ENCODE measurements around the gene AVP.

Gene AVP

DNA sequence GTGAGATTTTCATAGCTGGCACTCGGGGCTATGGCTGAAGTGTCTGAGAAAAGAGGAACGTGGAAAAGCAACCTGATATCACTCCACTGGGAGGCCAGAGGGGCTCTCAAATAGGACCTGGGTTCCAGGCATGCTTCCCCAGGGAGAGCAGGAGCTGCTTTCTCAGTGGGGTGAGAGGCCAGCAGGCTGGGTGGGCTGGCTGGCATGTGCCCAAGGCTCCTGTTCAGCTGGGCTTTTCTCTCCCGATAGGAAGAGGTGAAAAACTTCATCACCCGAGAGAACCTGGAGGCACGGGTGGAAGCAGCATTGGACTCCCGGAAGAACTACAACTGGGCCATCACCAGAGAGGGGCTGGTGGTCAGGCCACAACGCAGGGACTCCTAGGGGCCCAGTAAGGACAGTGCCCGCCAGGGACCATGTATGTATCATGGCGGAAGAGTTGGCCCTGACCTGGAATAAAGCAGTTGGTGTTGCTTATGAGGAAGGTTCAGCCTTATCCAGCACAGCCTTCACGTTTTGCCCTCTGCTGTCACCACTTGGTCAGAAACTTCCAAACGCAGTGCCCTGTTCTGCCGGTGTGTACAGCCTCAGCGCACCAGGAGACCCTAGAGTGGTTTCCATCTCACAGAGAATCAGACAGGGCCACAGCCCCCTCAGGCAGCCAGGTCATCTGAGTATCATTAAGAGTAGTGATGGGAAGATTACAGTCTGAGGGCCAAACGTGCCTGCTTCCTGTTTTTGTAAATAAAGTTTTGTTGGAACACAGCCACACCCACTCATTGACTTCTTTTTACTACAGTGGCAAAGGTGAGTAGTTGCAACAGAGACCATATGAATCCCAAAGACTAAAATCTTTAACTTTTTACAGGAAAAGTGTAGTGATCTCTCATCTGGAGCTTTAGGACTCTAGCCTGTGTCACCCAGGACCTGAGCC is 36.8 kb downstream of the AVP start:
- no peak for DNase-seq

DNA sequence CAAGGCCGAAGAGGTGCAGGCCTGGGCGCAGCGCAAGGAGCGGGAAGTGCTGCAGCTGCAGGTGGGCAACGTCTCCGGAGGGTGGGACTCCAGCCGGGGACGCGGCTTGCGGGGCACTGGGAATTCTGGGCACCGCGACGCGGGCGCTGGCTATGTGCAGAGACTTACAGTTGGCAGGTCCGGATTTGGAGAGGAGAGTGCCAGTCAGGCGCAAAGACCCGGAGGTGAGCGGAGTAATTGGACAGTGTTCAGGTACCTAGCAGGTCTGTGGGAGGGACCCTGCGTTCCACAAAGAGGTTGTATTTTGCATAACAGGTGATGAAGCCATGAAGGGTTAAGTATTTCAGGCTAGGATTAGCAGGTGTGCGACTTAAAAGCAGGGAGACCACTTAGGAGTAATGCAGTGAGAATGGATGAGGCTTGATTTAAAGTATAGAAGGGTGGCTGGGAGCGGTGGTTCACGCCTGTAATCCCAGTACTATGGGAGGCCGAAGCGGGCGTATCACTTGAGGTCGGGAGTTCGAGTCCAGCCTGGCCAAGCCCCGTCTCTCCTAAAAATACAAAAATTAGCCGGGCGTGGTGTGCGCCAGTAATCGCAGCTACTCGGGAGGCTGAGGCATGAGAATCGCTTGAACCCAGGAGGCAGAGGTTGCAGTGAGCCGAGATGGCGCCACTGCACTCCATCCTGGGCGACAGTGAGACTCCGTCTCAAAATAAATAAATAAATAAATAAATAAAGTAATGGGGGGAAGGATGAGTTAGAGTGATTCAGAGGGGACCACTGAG is 37.7 kb downstream of the AVP start:
- peak; percentile 39 for DNase-seq

DNA sequence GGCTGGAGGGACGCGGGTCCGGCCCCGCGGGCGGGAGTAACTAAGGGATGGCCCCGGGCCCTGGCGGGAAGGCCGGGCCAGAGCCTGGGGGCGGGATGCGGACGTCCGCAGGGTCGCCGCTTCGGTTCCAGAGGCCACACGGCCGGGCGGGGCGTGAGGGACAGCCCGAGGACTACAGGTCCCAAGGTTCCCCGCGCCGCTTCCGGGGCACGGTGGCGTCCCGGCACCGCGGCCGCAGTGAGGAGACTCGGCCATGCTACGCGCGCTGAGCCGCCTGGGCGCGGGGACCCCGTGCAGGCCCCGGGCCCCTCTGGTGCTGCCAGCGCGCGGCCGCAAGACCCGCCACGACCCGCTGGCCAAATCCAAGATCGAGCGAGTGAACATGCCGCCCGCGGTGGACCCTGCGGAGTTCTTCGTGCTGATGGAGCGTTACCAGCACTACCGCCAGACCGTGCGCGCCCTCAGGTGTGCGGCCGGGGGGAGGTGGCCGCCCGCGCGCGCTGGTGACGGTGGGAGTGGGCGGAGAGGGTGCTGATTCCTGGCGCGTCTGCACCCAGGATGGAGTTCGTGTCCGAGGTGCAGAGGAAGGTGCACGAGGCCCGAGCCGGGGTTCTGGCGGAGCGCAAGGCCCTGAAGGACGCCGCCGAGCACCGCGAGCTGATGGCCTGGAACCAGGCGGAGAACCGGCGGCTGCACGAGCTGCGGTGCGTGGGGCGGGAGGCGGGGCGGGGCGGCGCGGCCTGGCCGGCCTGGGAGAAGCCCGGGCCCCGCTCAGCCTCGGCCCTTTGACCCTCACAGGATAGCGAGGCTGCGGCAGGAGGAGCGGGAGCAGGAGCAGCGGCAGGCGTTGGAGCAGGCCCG is 38.5 kb downstream of the AVP start, which contains the start of gene MRPS26:
MRPS26 (plus strand) TSS at position 237 of the 861 bp plus-strand sequence; CDS start at position 254, 17 bp downstream.
- peak; percentile 55 for DNase-seq

GRCh38 chr20:3045042-3045815 is 39.3 kb downstream of the AVP start:
- DNase-seq, result peak; percentile 41

DNA sequence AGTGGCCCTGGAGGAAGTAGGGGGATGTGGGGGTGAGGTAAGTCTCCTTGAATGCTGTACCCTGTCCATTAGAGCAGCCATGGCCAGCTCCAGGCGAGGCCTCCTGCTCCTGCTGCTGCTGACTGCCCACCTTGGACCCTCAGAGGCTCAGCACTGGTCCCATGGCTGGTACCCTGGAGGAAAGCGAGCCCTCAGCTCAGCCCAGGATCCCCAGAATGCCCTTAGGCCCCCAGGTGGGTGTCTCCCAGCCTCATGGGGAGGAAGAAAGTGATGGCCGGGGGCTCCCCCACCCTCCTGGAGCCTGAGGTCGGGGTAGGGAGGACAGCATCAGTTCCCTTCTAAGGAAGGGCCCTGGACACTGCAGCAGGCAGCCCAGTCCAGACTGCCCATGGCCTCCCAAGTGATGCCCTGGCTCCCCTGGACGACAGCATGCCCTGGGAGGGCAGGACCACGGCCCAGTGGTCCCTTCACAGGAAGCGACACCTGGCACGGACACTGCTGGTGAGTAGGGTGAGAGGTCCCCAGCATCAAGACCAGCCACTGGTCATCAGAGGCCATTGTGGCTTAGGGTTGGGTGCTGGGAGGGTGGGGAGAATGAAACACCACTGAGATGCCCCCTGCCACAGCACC is 40.1 kb downstream of the AVP start:
- no peak for DNase-seq

DNA sequence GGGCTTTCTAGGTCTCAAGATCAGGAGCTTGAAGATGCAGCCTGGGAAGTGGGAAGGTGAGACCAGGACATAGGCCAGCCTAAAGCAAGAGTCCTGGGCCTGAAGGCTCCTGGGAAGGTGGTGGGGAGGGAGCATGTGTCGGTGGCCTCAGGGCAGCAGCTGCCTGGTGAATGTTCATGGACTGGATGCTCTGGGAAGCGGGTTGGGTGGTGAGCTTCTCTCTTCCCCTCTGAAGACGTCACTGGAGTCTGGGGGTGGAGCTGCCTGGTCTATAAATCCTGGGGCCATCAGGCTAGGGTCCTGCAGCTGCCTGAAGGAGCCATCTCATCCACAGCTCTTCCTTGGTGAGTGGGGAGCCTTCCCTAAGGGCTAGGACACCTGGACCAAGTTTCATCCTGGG is 41.2 kb downstream of the AVP start, which contains the start of gene GNRH2:
GNRH2 (plus strand) TSS at position 301 of the 400 bp plus-strand sequence. CDS start 793 bp downstream, outside the sequence.
- DNase-seq, result no peak

- no peak for DNase-seq
These were observed 41.9 kb downstream of the AVP start for GRCh38 chr20:3042625-3043024.

GRCh38 chr20:3041854-3042409 is 42.6 kb downstream of the AVP start:
- peak; percentile 54 for DNase-seq

GRCh38 chr20:3040086-3040485 is 44.4 kb downstream of the AVP start:
- no peak for DNase-seq

DNA sequence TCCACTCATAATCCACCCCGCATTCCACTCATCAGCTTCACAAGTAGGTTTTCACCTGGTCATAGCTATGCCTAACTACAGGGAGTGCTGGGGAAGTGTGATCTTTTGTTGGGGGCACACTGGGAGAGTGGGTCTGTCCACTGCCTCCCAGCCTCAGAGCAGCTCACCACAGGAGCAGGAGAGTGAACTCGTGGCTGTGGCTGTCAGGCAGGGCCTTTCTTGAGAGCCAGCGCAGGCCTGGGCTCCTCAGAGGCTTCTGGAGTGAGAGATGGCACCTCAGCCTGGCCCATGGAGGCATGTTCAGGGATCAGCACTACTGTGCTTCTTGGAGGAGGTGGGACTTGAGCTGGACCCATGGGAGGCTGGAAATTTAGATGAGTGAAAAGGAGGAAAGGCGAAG is 45.1 kb downstream of the AVP start:
- DNase-seq, result no peak

- no peak for DNase-seq
These were observed 46.1 kb downstream of the AVP start for GRCh38 chr20:3038454-3038853.

GRCh38 chr20:3037654-3038053 is 46.9 kb downstream of the AVP start:
- no peak for DNase-seq

DNA sequence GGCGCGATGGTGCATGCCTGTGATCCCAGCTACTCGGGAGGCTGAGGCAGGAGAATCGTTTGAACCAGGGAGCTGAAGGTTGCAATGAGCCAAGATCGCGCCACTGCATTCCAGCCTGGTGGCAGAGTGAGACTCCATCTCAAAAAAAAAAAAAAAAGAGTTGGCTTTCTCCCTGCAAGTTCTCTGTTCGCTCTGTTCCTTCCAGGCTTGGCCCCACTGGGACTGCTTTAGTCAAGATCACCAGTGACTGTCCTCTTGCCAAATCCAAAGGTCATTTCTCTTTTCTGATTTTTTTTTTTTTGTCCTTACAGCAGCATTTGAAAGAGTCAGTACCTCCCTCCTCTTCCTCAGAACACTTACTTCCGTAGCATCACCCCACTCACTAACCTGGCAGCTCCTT is 51.9 kb downstream of the AVP start:
- no peak for DNase-seq

All from NCI-H2029 treated with DMSO at 0.1 percent for 48 hours (cell line).